GM19238 (cell line): ENCODE data around the gene NAPSA.
"Not testable (repeated sequence)": the region's sequence is repeated elsewhere in the genome, so short reads cannot be mapped to it uniquely, and the experiment has no call there.

Experiments used
- DNase-seq: peaks from one replicate; pipeline ENCODE4 v3.0.0; 2011; ENCODE audit warnings: low spot score; ENCODE audit not compliant: insufficient read length

NAPSA gene

GRCh38 chr19:50365434-50366306, at the start of gene NAPSA:
TSS of gene NAPSA (minus strand) at chr19:50365639. CDS start at chr19:50365621, 18 bp downstream.
- no peak for DNase-seq

- DNase-seq = no peak
Measured at GRCh38 chr19:50413531-50413930, 48.1 kb upstream of the NAPSA start.

GRCh38 chr19:50413096-50413495, 47.7 kb upstream of the NAPSA start:
- no peak for DNase-seq

GRCh38 chr19:50412419-50412818, 47.0 kb upstream of the NAPSA start:
- no peak for DNase-seq

- no peak for DNase-seq
Measured at GRCh38 chr19:50410109-50410508, 44.7 kb upstream of the NAPSA start.

GRCh38 chr19:50409347-50409746, 43.9 kb upstream of the NAPSA start:
- no peak for DNase-seq

GRCh38 chr19:50406829-50407228, 41.4 kb upstream of the NAPSA start:
- DNase-seq = no peak

GRCh38 chr19:50406156-50406820, 40.8 kb upstream of the NAPSA start:
- no peak for DNase-seq

GRCh38 chr19:50402544-50403301, 37.3 kb upstream of the NAPSA start:
- DNase-seq = no peak

- no peak for DNase-seq
Measured at GRCh38 chr19:50401605-50402450, 36.4 kb upstream of the NAPSA start.

GRCh38 chr19:50399368-50399745, 33.9 kb upstream of the NAPSA start:
- no peak for DNase-seq

- DNase-seq = no peak
Measured at GRCh38 chr19:50398675-50399367, 33.4 kb upstream of the NAPSA start.

GRCh38 chr19:50394017-50394416, 28.6 kb upstream of the NAPSA start:
- no peak for DNase-seq

GRCh38 chr19:50393589-50393988, 28.1 kb upstream of the NAPSA start:
- DNase-seq = no peak

- no peak for DNase-seq
Measured at GRCh38 chr19:50392759-50393158, 27.3 kb upstream of the NAPSA start.

- not testable (repeated sequence) for DNase-seq
Measured at GRCh38 chr19:50390952-50391351, 25.5 kb upstream of the NAPSA start.

- DNase-seq = not testable (repeated sequence)
Measured at GRCh38 chr19:50390295-50390694, 24.9 kb upstream of the NAPSA start.

- DNase-seq = no peak
Measured at GRCh38 chr19:50387868-50388245, 22.4 kb upstream of the NAPSA start.

- DNase-seq = no peak
Measured at GRCh38 chr19:50387176-50387867, 21.9 kb upstream of the NAPSA start.
